GM12865 (cell line): ENCODE measurements around the gene OPCML.

Source experiments
- DNase-seq: peaks from one replicate; pipeline ENCODE4 v3.0.0; 2010; ENCODE audit warnings: low read depth
- H3K4me3 ChIP-seq: 2 replicates; pipeline ENCODE4 v1.5.1; 2011; ENCODE audit warnings: mild to moderate bottlenecking, low read depth, low read length, control low read depth
- CTCF ChIP-seq: IDR thresholded peaks from 2 replicates; pipeline ENCODE4 v1.5.1; 2011; ENCODE audit warnings: low read length, control low read depth, low read depth, inconsistent platforms; ENCODE audit not compliant: insufficient read depth; ENCODE audit errors: missing control alignments

OPCML gene

GRCh38 chr11:133081730-133082452, 450.4 kb downstream of the OPCML start:
- DNase-seq, result no peak
- no peak overlapping the region for H3K4me3 ChIP-seq
- TF ChIP-seq CTCF, result no peak

- TF ChIP-seq CTCF, result no peak
- DNase-seq, result no peak
Observed at GRCh38 chr11:133081020-133081419, 451.3 kb downstream of the OPCML start.

DNA sequence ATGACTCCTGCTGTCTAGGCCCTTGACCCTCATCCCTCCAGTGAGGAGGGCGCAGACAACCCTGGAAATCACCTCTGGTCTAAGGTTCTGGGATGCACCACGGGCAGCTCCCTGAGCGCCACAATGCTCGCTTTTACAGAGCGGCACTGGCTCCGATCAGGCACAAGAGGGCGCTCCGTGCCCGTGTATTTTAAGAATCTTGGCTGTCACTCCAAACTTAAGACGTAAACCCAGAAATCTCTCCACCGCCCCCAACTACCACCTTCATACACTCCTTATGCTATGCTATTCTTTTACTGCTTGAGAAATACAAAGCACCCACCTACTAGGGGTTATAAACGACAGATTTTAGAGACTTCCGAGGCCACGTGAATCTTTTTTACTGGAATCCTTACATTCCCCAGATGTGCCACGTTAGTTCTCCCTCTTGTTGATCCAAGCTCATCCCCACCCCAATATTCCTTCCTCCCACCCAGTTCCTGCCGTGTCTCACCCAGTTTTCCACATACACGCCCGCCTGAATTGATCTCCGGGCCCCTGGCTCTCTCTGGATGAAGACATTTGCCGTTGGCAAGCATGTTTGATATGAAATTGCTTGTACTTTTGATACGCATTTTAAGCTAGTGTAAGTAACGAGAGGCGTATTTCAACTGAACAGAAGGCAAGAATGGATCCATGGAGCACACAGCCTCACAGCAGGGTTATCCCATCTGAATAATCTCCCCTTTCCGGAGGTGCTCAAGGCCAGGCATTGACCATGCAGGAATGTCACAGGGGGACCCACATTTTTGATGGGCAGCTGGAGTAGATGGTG, 453.5 kb downstream of the OPCML start:
- peak; percentile 73 for TF ChIP-seq CTCF
- DNase-seq, result peak; percentile 58
- H3K4me3 ChIP-seq, result no peak overlapping the region

More at GRCh38 chr11:133081020-133081419, 451.3 kb downstream of the OPCML start:
- no peak overlapping the region for H3K4me3 ChIP-seq

DNA sequence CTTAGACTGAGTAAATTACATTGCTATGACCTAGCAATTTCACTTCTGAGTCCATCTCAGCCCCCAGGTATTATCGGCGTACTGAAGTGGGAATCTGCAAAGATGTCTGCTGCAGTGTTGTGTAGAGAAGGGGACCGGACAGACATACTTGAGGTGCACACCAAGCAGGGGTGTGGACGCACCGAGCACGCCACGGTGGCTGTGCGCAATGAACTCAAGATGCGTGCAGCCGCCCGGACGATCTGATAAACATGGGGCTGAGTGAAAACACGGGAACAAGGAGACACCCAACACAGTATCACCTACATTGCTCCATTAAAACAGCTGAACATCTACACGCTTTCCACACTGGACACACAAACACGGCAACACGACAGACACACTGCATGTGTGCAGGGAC, 454.3 kb downstream of the OPCML start:
- TF ChIP-seq CTCF, result no peak
- DNase-seq, result no peak
- H3K4me3 ChIP-seq, result no peak overlapping the region

- no peak for DNase-seq
- TF ChIP-seq CTCF, result no peak
Observed at GRCh38 chr11:133075351-133075750, 456.9 kb downstream of the OPCML start.

DNA sequence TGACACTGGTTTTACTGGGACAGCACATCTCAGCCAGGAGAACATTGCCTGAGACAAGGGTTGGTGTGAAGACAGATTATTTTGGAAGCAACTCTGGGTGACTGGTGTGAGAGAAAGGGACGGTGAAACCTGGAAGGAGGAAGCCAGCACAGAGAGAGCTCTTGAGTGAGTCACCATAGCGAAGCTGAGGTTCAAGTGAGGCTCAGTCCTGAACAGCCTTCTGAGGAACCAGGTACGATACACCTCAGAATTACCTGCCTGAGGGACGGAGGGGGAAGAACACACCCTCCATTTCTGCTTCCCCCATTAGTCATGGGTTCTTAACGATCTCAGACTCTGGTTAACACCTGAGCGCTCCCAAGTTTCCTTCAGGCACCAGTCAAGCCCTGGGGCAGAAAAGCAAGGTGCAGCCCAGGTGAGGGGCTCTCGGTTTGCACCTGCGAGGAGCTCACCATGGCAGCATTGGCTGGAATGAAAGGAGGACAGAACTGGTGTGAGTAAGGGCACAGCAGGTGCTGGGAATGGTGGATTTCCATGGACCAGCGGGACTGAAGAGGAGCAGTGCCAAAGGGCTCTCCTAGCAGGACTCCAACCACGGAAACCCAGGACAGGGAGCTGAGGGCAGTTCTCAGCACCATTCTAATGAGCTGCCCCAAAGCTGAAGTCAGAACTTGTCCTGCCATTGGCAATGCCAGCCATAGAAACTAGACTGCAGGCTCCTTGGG, 459.3 kb downstream of the OPCML start:
- TF ChIP-seq CTCF, result no peak
- no peak overlapping the region for H3K4me3 ChIP-seq

More at GRCh38 chr11:133075351-133075750, 456.9 kb downstream of the OPCML start:
- no peak overlapping the region for H3K4me3 ChIP-seq

More for the DNA sequence above, 459.3 kb downstream of the OPCML start:
- no peak for DNase-seq
